ENCODE measurements around the gene NEK7.
A peak's percentile ranks its signal among the peaks of the same experiment; 100 is the strongest.

Gene NEK7

DNA sequence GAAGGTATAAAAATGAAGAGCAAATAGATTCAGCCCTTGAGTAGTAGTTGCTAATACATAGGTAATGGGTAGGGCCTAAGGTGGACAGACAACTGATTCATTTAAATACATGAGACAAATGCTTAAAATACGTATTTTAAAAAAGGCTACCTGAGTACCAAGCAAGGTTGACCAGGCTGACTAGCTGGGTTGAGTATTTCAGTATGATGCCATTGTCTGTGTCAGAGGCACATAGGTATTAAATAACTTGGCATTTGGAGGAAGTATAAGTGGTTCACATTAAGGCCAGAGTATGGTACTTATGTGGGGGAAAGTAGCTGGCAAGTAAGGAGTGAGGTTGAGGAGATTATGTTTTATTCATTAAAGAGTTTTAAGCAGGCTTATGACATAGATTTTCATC is 19.4 kb downstream of the NEK7 start:
- TF ChIP-seq, protein P1, sequence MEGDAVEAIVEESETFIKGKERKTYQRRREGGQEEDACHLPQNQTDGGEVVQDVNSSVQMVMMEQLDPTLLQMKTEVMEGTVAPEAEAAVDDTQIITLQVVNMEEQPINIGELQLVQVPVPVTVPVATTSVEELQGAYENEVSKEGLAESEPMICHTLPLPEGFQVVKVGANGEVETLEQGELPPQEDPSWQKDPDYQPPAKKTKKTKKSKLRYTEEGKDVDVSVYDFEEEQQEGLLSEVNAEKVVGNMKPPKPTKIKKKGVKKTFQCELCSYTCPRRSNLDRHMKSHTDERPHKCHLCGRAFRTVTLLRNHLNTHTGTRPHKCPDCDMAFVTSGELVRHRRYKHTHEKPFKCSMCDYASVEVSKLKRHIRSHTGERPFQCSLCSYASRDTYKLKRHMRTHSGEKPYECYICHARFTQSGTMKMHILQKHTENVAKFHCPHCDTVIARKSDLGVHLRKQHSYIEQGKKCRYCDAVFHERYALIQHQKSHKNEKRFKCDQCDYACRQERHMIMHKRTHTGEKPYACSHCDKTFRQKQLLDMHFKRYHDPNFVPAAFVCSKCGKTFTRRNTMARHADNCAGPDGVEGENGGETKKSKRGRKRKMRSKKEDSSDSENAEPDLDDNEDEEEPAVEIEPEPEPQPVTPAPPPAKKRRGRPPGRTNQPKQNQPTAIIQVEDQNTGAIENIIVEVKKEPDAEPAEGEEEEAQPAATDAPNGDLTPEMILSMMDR (IDR thresholded peaks at IDR 0.05; ENCODE audit: insufficient read depth, low read depth, low read length, missing control alignments) = no peak
- H3K4me3 ChIP-seq (ENCODE audit: low read depth, low read length) = no peak overlapping the region
- no peak for DNase-seq (ENCODE audit: low read depth)

DNA sequence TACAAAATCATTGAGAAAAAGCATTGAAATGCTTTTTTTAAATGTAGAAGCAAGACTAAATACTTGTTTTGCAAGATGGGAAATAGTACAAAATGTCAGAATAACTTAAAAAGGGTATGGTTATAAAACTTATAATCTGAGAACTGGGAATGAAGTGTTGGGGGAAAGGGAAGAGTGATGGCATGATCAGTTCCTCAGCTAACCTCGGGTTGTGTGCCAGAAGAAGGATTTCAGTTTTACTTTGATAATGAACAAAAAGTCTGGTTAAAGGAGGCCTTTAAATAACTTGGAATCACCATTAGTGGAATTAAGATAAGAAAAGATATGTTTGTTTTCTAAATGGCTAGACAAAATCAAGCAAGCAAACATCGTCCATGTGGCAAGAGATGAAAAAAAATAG is 20.7 kb downstream of the NEK7 start:
- no peak overlapping the region for H3K4me3 ChIP-seq (ENCODE audit: low read depth, low read length)
- TF ChIP-seq, protein P1 (IDR thresholded peaks at IDR 0.05; ENCODE audit: insufficient read depth, low read depth, low read length, missing control alignments) = no peak
- DNase-seq (ENCODE audit: low read depth) = no peak

DNA sequence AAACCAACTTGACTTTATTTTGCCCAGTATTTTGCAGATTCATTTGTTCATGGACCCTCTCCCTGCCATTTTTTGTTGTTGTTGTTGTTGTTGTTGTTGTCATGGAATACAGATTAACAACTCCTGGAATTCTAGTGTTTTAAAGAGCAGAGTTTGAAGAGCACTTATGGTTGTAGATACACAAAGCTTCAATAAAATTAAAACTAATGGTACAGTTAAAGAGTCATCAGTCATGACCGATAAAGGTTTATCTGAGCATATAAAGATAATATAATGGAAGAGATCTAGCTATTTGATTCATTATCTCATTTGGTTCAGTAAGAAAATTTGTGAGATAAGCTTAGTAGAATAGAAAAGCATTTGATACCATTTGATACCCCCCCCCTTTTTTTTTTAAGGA is 21.8 kb downstream of the NEK7 start:
- TF ChIP-seq, protein P1 (IDR thresholded peaks at IDR 0.05; ENCODE audit: insufficient read depth, low read depth, low read length, missing control alignments) = no peak
- no peak for DNase-seq (ENCODE audit: low read depth)
- H3K4me3 ChIP-seq (ENCODE audit: low read depth, low read length) = no peak overlapping the region

DNA sequence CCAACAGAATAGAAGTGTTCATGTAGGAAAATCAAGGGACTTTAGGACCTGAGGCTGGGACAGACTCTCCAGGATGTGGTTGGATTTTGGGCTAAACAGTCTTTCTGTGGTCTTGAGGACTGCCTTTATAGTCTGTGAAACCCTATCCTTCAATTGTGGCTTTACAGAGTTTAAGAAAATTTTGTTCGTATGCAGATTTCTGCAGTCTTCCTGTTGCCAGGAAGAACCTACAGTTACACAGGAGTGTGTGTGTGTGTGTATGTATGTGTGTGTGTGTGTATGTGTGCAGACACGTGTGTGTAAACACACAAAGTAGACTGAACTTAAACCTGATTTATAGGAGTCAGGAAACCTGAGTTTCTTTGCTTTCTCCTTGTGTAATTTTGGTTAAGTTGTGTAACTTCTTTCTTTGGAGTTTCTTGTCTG is 22.8 kb downstream of the NEK7 start:
- peak; percentile 21 for DNase-seq (ENCODE audit: low read depth)
- TF ChIP-seq, protein P1 (IDR thresholded peaks at IDR 0.05; ENCODE audit: insufficient read depth, low read depth, low read length, missing control alignments) = no peak
- no peak overlapping the region for H3K4me3 ChIP-seq (ENCODE audit: low read depth, low read length)

DNA sequence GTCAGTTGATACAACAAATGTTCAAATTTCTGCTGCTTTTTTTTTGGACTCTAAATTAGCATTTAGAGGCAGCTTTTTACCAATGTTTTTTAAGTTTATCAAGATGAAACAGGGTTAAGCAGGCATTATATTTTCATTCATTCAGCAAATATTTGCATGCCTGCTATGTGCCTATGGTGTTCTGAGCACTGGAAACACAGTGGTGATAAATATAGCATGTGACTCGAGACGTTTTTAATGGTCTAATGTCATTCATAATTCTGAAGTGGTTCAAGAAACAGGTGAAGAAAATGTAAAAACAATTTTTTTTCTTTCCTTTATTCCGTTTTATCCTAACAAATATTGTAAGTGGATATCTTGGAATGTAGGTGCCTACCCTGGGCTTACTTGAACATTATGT is 26.8 kb downstream of the NEK7 start:
- TF ChIP-seq, protein P1 (IDR thresholded peaks at IDR 0.05; ENCODE audit: insufficient read depth, low read depth, low read length, missing control alignments) = no peak
- no peak for DNase-seq (ENCODE audit: low read depth)
- no peak overlapping the region for H3K4me3 ChIP-seq (ENCODE audit: low read depth, low read length)

DNA sequence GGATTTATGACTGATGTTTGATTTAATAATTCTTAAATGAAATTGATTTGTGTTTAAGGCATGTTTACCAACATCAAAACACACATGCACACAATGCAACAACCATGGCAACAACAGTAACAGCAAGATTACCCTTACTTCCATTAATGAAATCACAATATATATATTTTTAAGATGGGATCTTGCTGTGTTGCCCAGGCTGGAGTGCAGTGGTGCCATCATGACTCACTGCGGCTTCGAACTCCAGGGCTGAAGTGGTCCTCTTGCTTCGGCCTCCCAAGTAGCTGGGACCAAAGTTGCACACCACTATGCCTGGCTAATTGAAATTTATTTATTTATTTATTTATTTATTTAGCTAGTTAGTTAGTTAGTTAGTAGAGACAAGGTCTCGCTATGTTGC is 27.7 kb downstream of the NEK7 start:
- no peak for DNase-seq (ENCODE audit: low read depth)
- no peak overlapping the region for H3K4me3 ChIP-seq (ENCODE audit: low read depth, low read length)
- TF ChIP-seq, protein P1 (IDR thresholded peaks at IDR 0.05; ENCODE audit: insufficient read depth, low read depth, low read length, missing control alignments) = no peak

DNA sequence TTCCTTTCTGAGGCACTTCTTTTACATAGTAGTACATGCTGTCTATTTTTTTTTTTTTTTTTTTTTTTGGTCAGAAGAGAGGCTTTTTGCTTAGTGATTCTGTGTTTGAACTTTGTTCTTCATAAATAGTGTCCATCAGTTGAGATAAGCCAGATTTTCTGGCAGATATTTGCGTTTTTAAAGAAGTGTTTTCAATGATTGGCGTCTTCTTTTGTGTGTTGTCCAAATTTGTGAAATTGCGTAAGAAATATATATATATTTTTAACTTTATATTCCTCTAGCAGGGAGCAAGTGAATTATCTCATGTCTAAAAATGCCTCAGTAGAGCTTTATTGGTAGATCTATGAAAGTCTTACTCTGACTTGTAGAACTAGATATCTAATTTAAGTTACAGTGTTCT is 28.3 kb downstream of the NEK7 start:
- no peak for DNase-seq (ENCODE audit: low read depth)
- H3K4me3 ChIP-seq (ENCODE audit: low read depth, low read length) = no peak overlapping the region
- TF ChIP-seq, protein P1 (IDR thresholded peaks at IDR 0.05; ENCODE audit: insufficient read depth, low read depth, low read length, missing control alignments) = no peak

All from GM12865 (cell line).